SK-N-SH treated with all-trans-retinoic acid at 6 μM for 48 hours (cell line): Measurements from ENCODE around the gene SMARCD3.

Source experiments
- ATAC-seq: fragments of 200-7000 bp; cut with Tn5 transposase; 3 replicates; pipeline ENCODE4 v1.9.1; 2020; ENCODE audit warnings: mild to moderate bottlenecking, moderate library complexity
- ARNTL ChIP-seq: fragments of 450-650 bp; formaldehyde crosslinking; IDR thresholded peaks from 2 replicates; pipeline ENCODE4 v1.5.0; 2020; ENCODE audit warnings: low read depth, mild to moderate bottlenecking, moderate library complexity, borderline replicate concordance
- BACH2 ChIP-seq: fragments of 250-450 bp; sonication (Bioruptor Pico); IDR thresholded peaks from 2 replicates; pipeline ENCODE4 v1.9.0; 2021; ENCODE audit warnings: mild to moderate bottlenecking, borderline replicate concordance
- CREB5 ChIP-seq: fragments of 250-450 bp; sonication (Bioruptor Pico); IDR thresholded peaks from 2 replicates; pipeline ENCODE4 v1.5.1; 2020; ENCODE audit warnings: low read depth, mild to moderate bottlenecking, moderate library complexity
- CSDC2 ChIP-seq: fragments of 250-450 bp; sonication (Bioruptor Pico); IDR thresholded peaks from 2 replicates; pipeline ENCODE4 v1.5.0; 2020; ENCODE audit warnings: mild to moderate bottlenecking, moderate library complexity
- ESRRG ChIP-seq: fragments of 250-450 bp; sonication (Bioruptor Pico); IDR thresholded peaks from 2 replicates; pipeline ENCODE4 v1.6.1; 2021; ENCODE audit warnings: mild to moderate bottlenecking
- GLIS3 ChIP-seq: fragments of 250-450 bp; sonication (Bioruptor Pico); IDR thresholded peaks from 2 replicates; pipeline ENCODE4 v1.5.0; 2020; ENCODE audit warnings: mild to moderate bottlenecking, moderate library complexity
- ISL1 ChIP-seq: fragments of 250-450 bp; sonication (Bioruptor Pico); IDR thresholded peaks from 2 replicates; pipeline ENCODE4 v2.1.2; 2022; ENCODE audit warnings: mild to moderate bottlenecking, moderate library complexity
- OSR1 ChIP-seq: fragments of 250-450 bp; sonication (Bioruptor Pico); IDR thresholded peaks from 2 replicates; pipeline ENCODE4 v1.8.0; 2022; ENCODE audit warnings: moderate library complexity, mild to moderate bottlenecking, inconsistent platforms
- PPARA ChIP-seq: fragments of 250-450 bp; sonication (Bioruptor Pico); IDR thresholded peaks from 2 replicates; pipeline ENCODE4 v1.5.0; 2020; ENCODE audit warnings: mild to moderate bottlenecking, borderline replicate concordance
- RARB ChIP-seq: fragments of 250-450 bp; sonication (Bioruptor Pico); IDR thresholded peaks from 2 replicates; pipeline ENCODE4 v1.8.0; 2021; ENCODE audit warnings: mild to moderate bottlenecking, moderate library complexity
- SNAI2 ChIP-seq: fragments of 250-450 bp; sonication (Bioruptor Pico); IDR thresholded peaks from 2 replicates; pipeline ENCODE4 v1.5.0; 2020; ENCODE audit warnings: mild to moderate bottlenecking, moderate library complexity
- TCF4 ChIP-seq: fragments of 250-450 bp; sonication (Bioruptor Pico); IDR thresholded peaks from 2 replicates; pipeline ENCODE4 v1.8.0; 2021; ENCODE audit warnings: mild to moderate bottlenecking, moderate library complexity, borderline replicate concordance
- TOX ChIP-seq: fragments of 250-450 bp; sonication (Bioruptor Pico); IDR thresholded peaks from 2 replicates; pipeline ENCODE4 v1.8.0; 2021; ENCODE audit warnings: mild to moderate bottlenecking, moderate library complexity, borderline replicate concordance
- ZC3H10 ChIP-seq: fragments of 250-450 bp; sonication (Bioruptor Pico); IDR thresholded peaks from 2 replicates; pipeline ENCODE4 v1.5.1; 2021; ENCODE audit warnings: mild to moderate bottlenecking, moderate library complexity
- ZFP3 ChIP-seq: fragments of 250-450 bp; sonication (Bioruptor Pico); IDR thresholded peaks from 2 replicates; pipeline ENCODE4 v1.5.0; 2020; ENCODE audit warnings: mild to moderate bottlenecking, moderate library complexity
- ZFP30 ChIP-seq: fragments of 450-650 bp; formaldehyde crosslinking; IDR thresholded peaks from 2 replicates; pipeline ENCODE4 v1.5.0; 2022; ENCODE audit warnings: mild to moderate bottlenecking, moderate library complexity
- ZNF70 ChIP-seq: fragments of 450-650 bp; formaldehyde crosslinking; IDR thresholded peaks from 2 replicates; pipeline ENCODE4 v1.5.0; 2020; ENCODE audit warnings: mild to moderate bottlenecking, moderate library complexity
- ZNF8 ChIP-seq: fragments of 450-650 bp; formaldehyde crosslinking; IDR thresholded peaks from 2 replicates; pipeline ENCODE4 v1.5.0; 2020; ENCODE audit warnings: mild to moderate bottlenecking, moderate library complexity
- TF ChIP-seq, protein P1 (sequence below): fragments of 250-450 bp; sonication (Bioruptor Pico); IDR thresholded peaks from 2 replicates; pipeline ENCODE4 v1.5.0; 2020; ENCODE audit warnings: mild to moderate bottlenecking, moderate library complexity
- TF ChIP-seq, protein P2 (sequence below): fragments of 250-450 bp; sonication (Bioruptor Pico); IDR thresholded peaks from 2 replicates; pipeline ENCODE4 v1.5.1; 2021; ENCODE audit warnings: mild to moderate bottlenecking, moderate library complexity
- TF ChIP-seq, protein P3 (sequence below): fragments of 250-450 bp; sonication (Bioruptor Pico); IDR thresholded peaks from 2 replicates; pipeline ENCODE4 v1.8.0; 2020; ENCODE audit warnings: mild to moderate bottlenecking, moderate library complexity, borderline replicate concordance

Gene SMARCD3

GRCh38 chr7:151249034-151249731, 689 bp upstream of the SMARCD3 start (continued):
- TF ChIP-seq, protein P1, sequence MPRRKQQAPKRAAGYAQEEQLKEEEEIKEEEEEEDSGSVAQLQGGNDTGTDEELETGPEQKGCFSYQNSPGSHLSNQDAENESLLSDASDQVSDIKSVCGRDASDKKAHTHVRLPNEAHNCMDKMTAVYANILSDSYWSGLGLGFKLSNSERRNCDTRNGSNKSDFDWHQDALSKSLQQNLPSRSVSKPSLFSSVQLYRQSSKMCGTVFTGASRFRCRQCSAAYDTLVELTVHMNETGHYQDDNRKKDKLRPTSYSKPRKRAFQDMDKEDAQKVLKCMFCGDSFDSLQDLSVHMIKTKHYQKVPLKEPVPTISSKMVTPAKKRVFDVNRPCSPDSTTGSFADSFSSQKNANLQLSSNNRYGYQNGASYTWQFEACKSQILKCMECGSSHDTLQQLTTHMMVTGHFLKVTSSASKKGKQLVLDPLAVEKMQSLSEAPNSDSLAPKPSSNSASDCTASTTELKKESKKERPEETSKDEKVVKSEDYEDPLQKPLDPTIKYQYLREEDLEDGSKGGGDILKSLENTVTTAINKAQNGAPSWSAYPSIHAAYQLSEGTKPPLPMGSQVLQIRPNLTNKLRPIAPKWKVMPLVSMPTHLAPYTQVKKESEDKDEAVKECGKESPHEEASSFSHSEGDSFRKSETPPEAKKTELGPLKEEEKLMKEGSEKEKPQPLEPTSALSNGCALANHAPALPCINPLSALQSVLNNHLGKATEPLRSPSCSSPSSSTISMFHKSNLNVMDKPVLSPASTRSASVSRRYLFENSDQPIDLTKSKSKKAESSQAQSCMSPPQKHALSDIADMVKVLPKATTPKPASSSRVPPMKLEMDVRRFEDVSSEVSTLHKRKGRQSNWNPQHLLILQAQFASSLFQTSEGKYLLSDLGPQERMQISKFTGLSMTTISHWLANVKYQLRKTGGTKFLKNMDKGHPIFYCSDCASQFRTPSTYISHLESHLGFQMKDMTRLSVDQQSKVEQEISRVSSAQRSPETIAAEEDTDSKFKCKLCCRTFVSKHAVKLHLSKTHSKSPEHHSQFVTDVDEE (CRISPR knock-in tag), result no peak
- TF ChIP-seq ZNF70 (CRISPR knock-in tag) (no peak), OSR1 (CRISPR knock-in tag) (no peak), TOX (CRISPR knock-in tag) (no peak)

DNA sequence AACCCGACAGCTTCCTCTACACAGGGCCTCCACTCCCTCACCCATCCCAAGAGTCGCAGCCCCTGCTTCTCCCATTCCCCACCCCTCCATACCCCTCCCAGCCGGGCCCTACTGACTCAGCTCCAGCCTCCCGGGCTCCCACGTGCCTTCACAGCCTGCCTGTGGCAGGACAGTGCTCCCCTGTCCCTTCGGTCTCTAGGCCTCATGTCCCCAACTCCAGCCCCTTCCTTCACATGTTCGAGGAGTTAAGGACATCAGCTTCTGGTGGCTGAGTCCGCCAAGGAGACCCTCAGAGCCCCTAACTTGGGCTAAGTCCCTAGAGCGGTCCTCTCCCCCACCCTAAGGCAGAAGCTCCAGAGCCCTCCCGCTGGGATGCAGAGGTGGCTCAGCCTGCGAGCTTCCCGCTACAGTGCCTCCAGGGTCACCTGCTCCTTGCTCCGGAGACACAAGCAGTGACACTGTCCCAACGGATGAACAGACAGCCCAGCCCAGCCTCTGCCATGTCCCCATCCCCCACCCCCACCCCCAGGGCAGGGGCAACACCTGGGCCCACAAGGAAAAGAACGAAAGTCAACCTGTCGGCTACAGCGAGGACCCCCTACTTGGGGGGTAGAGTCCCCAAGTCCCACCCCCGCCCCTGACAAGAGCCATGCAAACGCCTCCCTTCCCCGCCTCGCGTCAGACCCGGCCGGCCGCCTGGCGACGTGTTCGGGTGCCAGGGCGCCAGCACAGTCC, 716 bp downstream of the SMARCD3 start:
- no peak for TF ChIP-seq GLIS3 (CRISPR knock-in tag)
- TF ChIP-seq PPARA (CRISPR knock-in tag), result no peak
- TF ChIP-seq ARNTL (CRISPR knock-in tag), result no peak
- TF ChIP-seq TCF4 (CRISPR knock-in tag), result no peak
- no peak for TF ChIP-seq ZNF8 (CRISPR knock-in tag)
- TF ChIP-seq ZFP30 (CRISPR knock-in tag), result no peak
- no peak for TF ChIP-seq ESRRG
- no peak for TF ChIP-seq ZNF70 (CRISPR knock-in tag)
- TF ChIP-seq SNAI2 (CRISPR knock-in tag), result no peak
- TF ChIP-seq, protein P2, sequence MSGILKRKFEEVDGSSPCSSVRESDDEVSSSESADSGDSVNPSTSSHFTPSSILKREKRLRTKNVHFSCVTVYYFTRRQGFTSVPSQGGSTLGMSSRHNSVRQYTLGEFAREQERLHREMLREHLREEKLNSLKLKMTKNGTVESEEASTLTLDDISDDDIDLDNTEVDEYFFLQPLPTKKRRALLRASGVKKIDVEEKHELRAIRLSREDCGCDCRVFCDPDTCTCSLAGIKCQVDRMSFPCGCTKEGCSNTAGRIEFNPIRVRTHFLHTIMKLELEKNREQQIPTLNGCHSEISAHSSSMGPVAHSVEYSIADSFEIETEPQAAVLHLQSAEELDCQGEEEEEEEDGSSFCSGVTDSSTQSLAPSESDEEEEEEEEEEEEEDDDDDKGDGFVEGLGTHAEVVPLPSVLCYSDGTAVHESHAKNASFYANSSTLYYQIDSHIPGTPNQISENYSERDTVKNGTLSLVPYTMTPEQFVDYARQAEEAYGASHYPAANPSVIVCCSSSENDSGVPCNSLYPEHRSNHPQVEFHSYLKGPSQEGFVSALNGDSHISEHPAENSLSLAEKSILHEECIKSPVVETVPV (CRISPR knock-in tag), result no peak
- peak; percentile 2 for ATAC-seq

- ATAC-seq, result no peak
Observed at GRCh38 chr7:151246851-151247580, 1.5 kb downstream of the SMARCD3 start.

DNA sequence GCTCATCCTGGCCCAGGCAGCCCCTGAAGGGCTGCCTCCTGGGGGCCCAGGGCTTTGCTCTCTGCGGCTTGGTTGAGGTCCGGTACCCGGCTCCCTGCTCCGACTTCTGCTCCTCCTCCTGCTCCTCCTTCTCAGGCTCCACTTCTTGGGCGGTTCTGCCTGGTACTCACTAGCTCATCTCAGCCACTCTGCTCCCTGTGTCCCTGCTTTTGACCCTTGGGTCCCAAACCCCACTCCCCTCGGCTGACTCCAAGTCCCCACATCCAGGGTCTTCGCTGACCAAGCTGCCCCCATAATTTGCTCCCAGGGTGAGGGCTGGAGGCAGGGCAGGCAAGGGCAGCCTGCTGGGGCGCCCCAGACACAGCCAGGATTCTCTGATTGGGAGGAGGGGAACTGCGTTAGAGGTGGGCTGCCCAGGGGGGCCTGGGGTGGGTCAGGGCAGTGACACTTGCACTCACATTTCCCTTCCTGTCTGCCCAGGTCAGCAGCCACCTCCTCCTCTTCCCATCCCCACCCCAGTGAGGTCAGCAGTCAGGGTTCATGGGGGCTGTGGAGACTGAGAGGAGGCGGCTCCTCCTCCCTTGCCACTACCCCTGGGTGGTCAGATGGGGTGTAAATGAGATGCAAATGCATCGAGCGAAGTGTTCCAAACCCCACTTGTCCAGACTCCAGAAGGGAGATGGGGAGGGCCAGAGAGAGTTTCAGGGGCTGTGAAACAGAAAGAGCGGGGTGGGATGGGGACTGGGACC, 2.2 kb downstream of the SMARCD3 start:
- ATAC-seq, result no peak
- TF ChIP-seq CREB5 (CRISPR knock-in tag), result no peak
- TF ChIP-seq, protein P2 (CRISPR knock-in tag), result no peak
- no peak for TF ChIP-seq RARB (CRISPR knock-in tag)
- TF ChIP-seq ESRRG, result no peak
- TF ChIP-seq ZFP3 (CRISPR knock-in tag), result no peak
- TF ChIP-seq, protein P3, sequence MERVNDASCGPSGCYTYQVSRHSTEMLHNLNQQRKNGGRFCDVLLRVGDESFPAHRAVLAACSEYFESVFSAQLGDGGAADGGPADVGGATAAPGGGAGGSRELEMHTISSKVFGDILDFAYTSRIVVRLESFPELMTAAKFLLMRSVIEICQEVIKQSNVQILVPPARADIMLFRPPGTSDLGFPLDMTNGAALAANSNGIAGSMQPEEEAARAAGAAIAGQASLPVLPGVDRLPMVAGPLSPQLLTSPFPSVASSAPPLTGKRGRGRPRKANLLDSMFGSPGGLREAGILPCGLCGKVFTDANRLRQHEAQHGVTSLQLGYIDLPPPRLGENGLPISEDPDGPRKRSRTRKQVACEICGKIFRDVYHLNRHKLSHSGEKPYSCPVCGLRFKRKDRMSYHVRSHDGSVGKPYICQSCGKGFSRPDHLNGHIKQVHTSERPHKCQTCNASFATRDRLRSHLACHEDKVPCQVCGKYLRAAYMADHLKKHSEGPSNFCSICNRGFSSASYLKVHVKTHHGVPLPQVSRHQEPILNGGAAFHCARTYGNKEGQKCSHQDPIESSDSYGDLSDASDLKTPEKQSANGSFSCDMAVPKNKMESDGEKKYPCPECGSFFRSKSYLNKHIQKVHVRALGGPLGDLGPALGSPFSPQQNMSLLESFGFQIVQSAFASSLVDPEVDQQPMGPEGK (CRISPR knock-in tag), result no peak
- no peak for TF ChIP-seq TOX (CRISPR knock-in tag)
- no peak for TF ChIP-seq ISL1 (CRISPR knock-in tag)
- TF ChIP-seq BACH2 (CRISPR knock-in tag), result no peak
- no peak for TF ChIP-seq ZFP30 (CRISPR knock-in tag)
- TF ChIP-seq PPARA (CRISPR knock-in tag), result no peak
- TF ChIP-seq GLIS3 (CRISPR knock-in tag), result no peak
- TF ChIP-seq CSDC2 (CRISPR knock-in tag), result no peak

More at GRCh38 chr7:151246851-151247580, 1.5 kb downstream of the SMARCD3 start:
- no peak for TF ChIP-seq OSR1 (CRISPR knock-in tag)
- TF ChIP-seq PPARA (CRISPR knock-in tag), result no peak
- TF ChIP-seq, protein P3 (CRISPR knock-in tag), result no peak
- no peak for TF ChIP-seq ESRRG
- TF ChIP-seq ZC3H10 (CRISPR knock-in tag), result no peak
